H1 (cell line): Measurements from ENCODE around the gene BAZ1B. TPM values are rescaled to one million over a fixed set of nuclear protein-coding genes. Genes with fewer than 3 reads are reported as not detected.

ENCODE experiments used
- CTCF ChIA-PET: fragments of 300-600 bp; sonication (Branson Sonifier 250); formaldehyde crosslinking; loops from one replicate; lab custom pipeline; 2021; ENCODE audit not compliant: partially characterized antibody; lab: Charles Lee
- POLR2A ChIA-PET: fragments of 300-600 bp; sonication (Branson Sonifier 250); formaldehyde crosslinking; loops from one replicate; lab custom pipeline; 2021; ENCODE audit warnings: inconsistent platforms; ENCODE audit not compliant: partially characterized antibody; lab: Charles Lee
- DNase-seq, 2 experiments: peaks; one replicate each; pipeline versions ENCODE4 v3.0.0 to v3.0.0-alpha.2; 2010 to 2022; ENCODE audit warnings: low spot score in 2 of 2, low read depth in 1 of 2, mixed read lengths in 1 of 2
- FAIRE-seq: peaks from 2 replicates; lab custom pipeline; 2011; peaks lifted over from hg19 to GRCh38; lab: Jason Lieb, UNC
- H2AFZ ChIP-seq: 2 replicates; pipeline ENCODE4 v1.8.1; 2012; ENCODE audit warnings: low read length, inconsistent platforms
- H2AK5ac ChIP-seq: 2 replicates; pipeline ENCODE4 v1.6.1; 2013; ENCODE audit warnings: low read depth, low read length
- H2BK120ac ChIP-seq: replicated peaks from 2 replicates; pipeline ENCODE3; 2013; ENCODE audit warnings: low read depth, low read length, inconsistent platforms
- H2BK12ac ChIP-seq: 2 replicates; pipeline ENCODE4 v1.6.1; 2013; ENCODE audit warnings: low read depth, low read length
- H2BK15ac ChIP-seq: 2 replicates; pipeline ENCODE4 v1.6.1; 2013; ENCODE audit warnings: low read length
- H2BK20ac ChIP-seq: 2 replicates; pipeline ENCODE4 v1.6.1; 2013; ENCODE audit warnings: low read length
- H2BK5ac ChIP-seq: 2 replicates; pipeline ENCODE4 v1.6.1; 2013; ENCODE audit warnings: low read depth, low read length
- H3K14ac ChIP-seq: 2 replicates; pipeline ENCODE4 v1.6.1; 2013; ENCODE audit warnings: inconsistent platforms; ENCODE audit not compliant: insufficient read length
- H3K18ac ChIP-seq: 2 replicates; pipeline ENCODE4 v1.6.1; 2013; ENCODE audit warnings: low read length; ENCODE audit errors: extremely low read depth
- H3K23ac ChIP-seq: 2 replicates; pipeline ENCODE4 v1.6.1; 2013; ENCODE audit warnings: inconsistent platforms; ENCODE audit not compliant: insufficient read length
- H3K23me2 ChIP-seq: 2 replicates; pipeline ENCODE4 v1.6.1; 2013; ENCODE audit warnings: low read depth, low read length
- H3K27ac ChIP-seq: 2 replicates; pipeline ENCODE4 v1.6.1; 2011; ENCODE audit warnings: low read depth, low read length, inconsistent platforms
- H3K27me3 ChIP-seq, 4 experiments: replicated peaks in 1 of 4; 1 replicate in 1 of 4; 2 replicates in 3 of 4; pipeline versions ENCODE4 v1.6.1 to v1.8.1; 2011 to 2013; ENCODE audit warnings: low read length in 3 of 4, mild to moderate bottlenecking in 3 of 4, inconsistent platforms in 2 of 4, mixed read lengths in 2 of 4, moderate library complexity in 1 of 4; ENCODE audit not compliant: control insufficient read depth in 3 of 4, insufficient read depth in 3 of 4; ENCODE audit errors: extremely low read depth in 1 of 4
- H3K36me3 ChIP-seq, 4 experiments: 2 replicates each; pipeline versions ENCODE4 v1.6.1 to v1.8.1; 2011 to 2013; ENCODE audit warnings: mild to moderate bottlenecking in 4 of 4, low read length in 3 of 4, moderate library complexity in 2 of 4, control low read depth in 1 of 4, inconsistent platforms in 1 of 4; ENCODE audit not compliant: insufficient read depth in 4 of 4, control insufficient read depth in 2 of 4
- H3K4ac ChIP-seq: replicated peaks from 2 replicates; pipeline ENCODE3; 2013; ENCODE audit warnings: low read length, low read depth, mixed read lengths, inconsistent platforms; ENCODE audit not compliant: insufficient read length
- H3K4me1 ChIP-seq, 4 experiments: replicated peaks in 1 of 4; 1 replicate in 1 of 4; 2 replicates in 3 of 4; pipeline versions ENCODE4 v1.6.1 to v1.8.1; 2011 to 2013; ENCODE audit warnings: low read length in 3 of 4, inconsistent platforms in 2 of 4, mixed read lengths in 1 of 4; ENCODE audit not compliant: insufficient read depth in 4 of 4, control insufficient read depth in 3 of 4
- H3K4me2 ChIP-seq, 2 experiments: 2 replicates each; pipeline versions ENCODE4 v1.6.1 to v1.8.1; 2011 to 2013; ENCODE audit warnings: low read depth in 2 of 2, low read length in 2 of 2, control low read depth in 1 of 2, inconsistent platforms in 1 of 2, mild to moderate bottlenecking in 1 of 2; ENCODE audit not compliant: insufficient read depth in 1 of 2
- H3K4me3 ChIP-seq, 4 experiments: fragments of 200-600, 300-600 bp in 1 of 4; sonication (generic), shearing (Covaris generic), sonication (Bioruptor Twin) in 1 of 4; 2 replicates each; pipeline versions ENCODE4 v1.5.1 to v1.8.1; 2011 to 2016; ENCODE audit warnings: low read length in 4 of 4, low read depth in 3 of 4, control low read depth in 2 of 4, inconsistent platforms in 2 of 4, mild to moderate bottlenecking in 2 of 4, mixed read lengths in 1 of 4, moderate library complexity in 1 of 4; ENCODE audit not compliant: insufficient read depth in 2 of 4; ENCODE audit errors: extremely low read depth in 1 of 4
- H3K56ac ChIP-seq: replicated peaks from 2 replicates; pipeline ENCODE3; 2013; ENCODE audit warnings: low read depth, mild to moderate bottlenecking, mixed read lengths, low read length, inconsistent platforms; ENCODE audit not compliant: insufficient read length
- H3K79me1 ChIP-seq: 2 replicates; pipeline ENCODE4 v1.6.1; 2013; ENCODE audit warnings: low read depth, low read length, control low read depth
- H3K79me2 ChIP-seq, 2 experiments: 2 replicates each; pipeline versions ENCODE4 v1.6.1 to v1.8.1; 2012 to 2013; ENCODE audit warnings: low read length in 2 of 2, mild to moderate bottlenecking in 2 of 2, inconsistent platforms in 1 of 2; ENCODE audit not compliant: insufficient read depth in 2 of 2, control insufficient read depth in 1 of 2
- H3K9ac ChIP-seq, 4 experiments: replicated peaks in 1 of 4; 1 replicate in 1 of 4; 2 replicates in 3 of 4; pipeline versions ENCODE4 v1.6.1 to v1.8.1; 2011 to 2013; ENCODE audit warnings: low read depth in 3 of 4, low read length in 3 of 4, control low read depth in 2 of 4, mild to moderate bottlenecking in 2 of 4, moderate library complexity in 2 of 4, inconsistent platforms in 1 of 4; ENCODE audit errors: extremely low read depth in 1 of 4
- H3K9me3 ChIP-seq, 2 experiments: 2 replicates each; pipeline versions ENCODE4 v1.6.1 to v1.8.1; 2012 to 2013; ENCODE audit warnings: mild to moderate bottlenecking in 2 of 2, moderate library complexity in 2 of 2, control low read depth in 1 of 2, inconsistent platforms in 1 of 2, low read depth in 1 of 2, low read length in 1 of 2, mixed read lengths in 1 of 2; ENCODE audit not compliant: insufficient read depth in 2 of 2
- H4K20me1 ChIP-seq, 2 experiments: replicated peaks in 1 of 2; 2 replicates each; pipeline versions ENCODE3 to v1.8.1; 2011 to 2013; ENCODE audit warnings: inconsistent platforms in 2 of 2, low read length in 2 of 2, mild to moderate bottlenecking in 1 of 2; ENCODE audit not compliant: insufficient read depth in 2 of 2, control insufficient read depth in 1 of 2
- H4K5ac ChIP-seq: 2 replicates; pipeline ENCODE4 v1.6.1; 2013; ENCODE audit warnings: low read length, low read depth, mixed read lengths, inconsistent platforms; ENCODE audit not compliant: insufficient read length
- H4K8ac ChIP-seq: 2 replicates; pipeline ENCODE4 v1.8.0; 2013; ENCODE audit warnings: mild to moderate bottlenecking, moderate library complexity, low read length, inconsistent platforms; ENCODE audit not compliant: insufficient read depth; ENCODE audit errors: extremely low read depth
- H4K91ac ChIP-seq: replicated peaks from 2 replicates; pipeline ENCODE3; 2013; ENCODE audit warnings: low read length, mixed read lengths, inconsistent platforms; ENCODE audit not compliant: insufficient read length
- ASH2L ChIP-seq: fragments of 200-600, 300-600 bp; sonication (generic); IDR thresholded peaks from one replicate; pipeline ENCODE4 v1.7.1; 2017; ENCODE audit warnings: low read length
- BRCA1 ChIP-seq: IDR thresholded peaks from 2 replicates; pipeline ENCODE4 v1.6.1; 2012; ENCODE audit warnings: low read depth, low read length, improper control_type of control experiment
- CHD1 ChIP-seq: IDR thresholded peaks from 2 replicates; pipeline ENCODE4 v1.6.1; 2012; ENCODE audit warnings: low read depth, low read length, improper control_type of control experiment
- CHD2 ChIP-seq: IDR thresholded peaks from 2 replicates; pipeline ENCODE4 v1.6.1; 2012; ENCODE audit warnings: low read length, improper control_type of control experiment
- CREB1 ChIP-seq: IDR thresholded peaks from 2 replicates; pipeline ENCODE4 v1.6.1; 2012; ENCODE audit warnings: inconsistent platforms
- HDAC6 ChIP-seq: IDR thresholded peaks from one replicate; pipeline ENCODE4 v1.7.1; 2012; ENCODE audit warnings: low read depth, mild to moderate bottlenecking, inconsistent platforms, low read length, moderate library complexity
- KDM4A ChIP-seq: IDR thresholded peaks from one replicate; pipeline ENCODE4 v1.7.1; 2012; ENCODE audit warnings: low read depth, mild to moderate bottlenecking, moderate library complexity, low read length, inconsistent platforms; ENCODE audit not compliant: severe bottlenecking
- KDM5A ChIP-seq: fragments of 200-600 bp; IDR thresholded peaks from 2 replicates; pipeline ENCODE4 v1.7.1; 2012; ENCODE audit warnings: mild to moderate bottlenecking, low read length, inconsistent platforms, mixed read lengths
- MAX ChIP-seq: IDR thresholded peaks from 2 replicates; pipeline ENCODE4 v1.6.1; 2012; ENCODE audit warnings: inconsistent platforms
- POLR2AphosphoS5 ChIP-seq: IDR thresholded peaks from 2 replicates; pipeline ENCODE4 v1.6.1; 2011; ENCODE audit warnings: low read depth, low read length
- RBBP5 ChIP-seq: IDR thresholded peaks from 2 replicates; pipeline ENCODE4 v1.7.1; 2012; ENCODE audit warnings: low read depth, mild to moderate bottlenecking, inconsistent platforms, low read length, moderate library complexity, borderline replicate concordance
- SP4 ChIP-seq: IDR thresholded peaks from 2 replicates; pipeline ENCODE4 v1.6.1; 2012; ENCODE audit warnings: low read length, inconsistent platforms
- SRF ChIP-seq: IDR thresholded peaks from 2 replicates; pipeline ENCODE4 v1.6.1; 2011; ENCODE audit warnings: mild to moderate bottlenecking, low read depth, low read length, moderate library complexity
- TAF1 ChIP-seq: IDR thresholded peaks from 2 replicates; pipeline ENCODE4 v1.6.1; 2011; ENCODE audit warnings: mild to moderate bottlenecking, low read depth, low read length
- TBP ChIP-seq: IDR thresholded peaks from 2 replicates; pipeline ENCODE4 v1.6.1; 2011; ENCODE audit warnings: low read depth, low read length, improper control_type of control experiment
- TCF12 ChIP-seq: IDR thresholded peaks from 2 replicates; pipeline ENCODE4 v1.6.1; 2011; ENCODE audit warnings: low read depth, mild to moderate bottlenecking, low read length
- WGBS, 2 experiments: shearing (Covaris generic) in 1 of 2; methylation state at CpG; one replicate each; pipeline versions ENCODE4 v1.1.6 to v1.1.7; 2013 to 2015; ENCODE audit warnings: low lambda C conversion rate in 2 of 2, mixed read lengths in 2 of 2, inconsistent platforms in 1 of 2, low coverage in 1 of 2, missing lambda C conversion rate in 1 of 2; ENCODE audit not compliant: insufficient replicate concordance in 2 of 2, insufficient coverage in 1 of 2, insufficient read length in 1 of 2; ENCODE audit errors: extremely low coverage in 1 of 2, missing lambda C conversion rate in 1 of 2; 5-methylcytosine and 5-hydroxymethylcytosine counted together
- polyA plus RNA-seq, 7 experiments: library from polyadenylated mRNA; depleted of rRNA in 3 of 7; stranded (reverse) in 5 of 7; unstranded in 2 of 7; fragments of >200 nt in 5 of 7; fragments of 200-250 nt in 2 of 7; gene quantifications; 1 replicate in 5 of 7; 2 replicates in 1 of 7; 4 replicates in 1 of 7; pipeline versions ENCODE4 v1.2.1 to v1.2.3, GENCODE V29; 2011 to 2013; ENCODE audit warnings: missing spikeins in 2 of 7, mixed read lengths in 2 of 7
- total RNA-seq: library from RNA; stranded (reverse); fragmentation: NEBNext Ultra II Directional; extraction: Animal tissue kit (Norgen Biotek cat#: 25700); gene quantifications from 2 replicates; pipeline ENCODE4 v1.2.1, GENCODE V29; 2021

Gene BAZ1B
- total and polyA plus RNA-seq, 2 of the 8 experiments (the other 6 are each of a cell fraction or from before 2014, with no cell fraction given), result 21.0 to 86.8 TPM

- peaks cover 0 to 9% of the 10 kb centered on the region in 2 experiments for H4K20me1 ChIP-seq
- WGBS, 2 experiments, result 92% methylated on average over 5 of the region's 5 CpGs; no CpG with 5 or more reads in 1 of the 2 experiments
- no peak overlapping the region for H2BK5ac ChIP-seq
- DNase-seq (no peak), FAIRE-seq (no peak)
- no peak overlapping the region for H3K9ac ChIP-seq
- H2AK5ac ChIP-seq, result no peak overlapping the region
- no peak overlapping the region for H4K91ac ChIP-seq
- no peaks in the 10 kb centered on the region for H3K79me2 ChIP-seq
- ChIA-PET POLR2A (interaction anchor here (0.7 to 5.8 kb wide), 3 partner anchors 8 to 89 kb away, joined by 3 to 39 read pairs (median 3); partner anchors contain the start of gene TBL2), CTCF (interaction anchor here (0.9 to 1.6 kb wide), 2 partner anchors 9 to 30 kb away, joined by 3 to 6 read pairs; partner anchors contain the start of gene TBL2)
- H2BK12ac ChIP-seq, result no peak overlapping the region
- no peak overlapping the region for H2BK20ac ChIP-seq
- H3K4me2 ChIP-seq, result no peak overlapping the region
- no peak overlapping the region for H2BK120ac ChIP-seq
- H3K23ac ChIP-seq, result no peak overlapping the region
- H3K36me3 ChIP-seq, result peaks cover 23 to 47% (median 34%) of the 10 kb centered on the region in 4 experiments
- H3K23me2 ChIP-seq, result no peaks in the 10 kb centered on the region
- no peak overlapping the region for H3K18ac ChIP-seq
- no peaks in the 10 kb centered on the region for H3K27me3 ChIP-seq
- no peaks in the 10 kb centered on the region for H3K79me1 ChIP-seq
- H3K56ac ChIP-seq, result no peak overlapping the region
- H3K14ac ChIP-seq, result no peak overlapping the region
- H3K4me1 ChIP-seq, result peaks cover 0 to 2% (median under 1%) of the 10 kb centered on the region in 4 experiments; a peak in 3 of 7 replicates
- no peak overlapping the region for H3K4me3 ChIP-seq
- no peak overlapping the region for H2BK15ac ChIP-seq
- no peak overlapping the region for H3K27ac ChIP-seq
- H3K9me3 ChIP-seq, result no peaks in the 10 kb centered on the region
- H4K8ac ChIP-seq, result no peak overlapping the region
- no peak overlapping the region for H2AFZ ChIP-seq
- no peak overlapping the region for H3K4ac ChIP-seq
- no peak overlapping the region for H4K5ac ChIP-seq
- TF ChIP-seq BRCA1 (no peak), POLR2AphosphoS5 (no peak), TAF1 (no peak), HDAC6 (no peak), SP4 (no peak), CHD1 (no peak), TBP (no peak), KDM4A (no peak), RBBP5 (no peak), MAX (no peak), SRF (no peak), CREB1 (no peak), TCF12 (no peak), KDM5A (no peak), ASH2L (no peak), CHD2 (no peak)
These were observed 47.0 kb upstream of the BAZ1B start for GRCh38 chr7:73569042-73569608.
